Neural crest cell (in vitro differentiated cells): ENCODE measurements around the gene MKS1. TPM values are rescaled to one million over a fixed set of nuclear protein-coding genes. Genes with fewer than 3 reads are reported as not detected.

ENCODE experiments used
- DNase-seq: peaks from one replicate; pipeline ENCODE4 v3.0.0; 2021; ENCODE audit warnings: low read depth, mixed read lengths, low spot score
- H3K27ac Mint-ChIP-seq: one replicate; pipeline ENCODE4 v1.8.0; 2021; ENCODE audit warnings: mild to moderate bottlenecking, mixed read lengths; ENCODE audit not compliant: unreplicated experiment
- H3K27me3 Mint-ChIP-seq: 2 replicates; pipeline ENCODE4 v1.8.0; 2021; ENCODE audit warnings: low read depth, mild to moderate bottlenecking, mixed read lengths
- H3K36me3 Mint-ChIP-seq: 2 replicates; pipeline ENCODE4 v1.8.0; 2021; ENCODE audit warnings: low read depth, mild to moderate bottlenecking, mixed read lengths
- H3K4me1 Mint-ChIP-seq: 2 replicates; pipeline ENCODE4 v1.8.0; 2021; ENCODE audit warnings: mixed read lengths
- H3K4me3 Mint-ChIP-seq: one replicate; pipeline ENCODE4 v1.8.0; 2021; ENCODE audit warnings: mild to moderate bottlenecking, mixed read lengths
- H3K9me3 Mint-ChIP-seq: 2 replicates; pipeline ENCODE4 v1.8.0; 2021; ENCODE audit warnings: mixed read lengths
- total RNA-seq: library from RNA; stranded (reverse); gene quantifications from 2 replicates; pipeline ENCODE4 v1.2.1, GENCODE V29; 2021
- TF ChIP-seq, protein P1 (sequence below): fragments of 200-600 bp; sonication (generic); conservative IDR thresholded peaks from 2 replicates; pipeline ENCODE4 v1.5.0; 2021; ENCODE audit warnings: antibody characterized with exemption, mild to moderate bottlenecking

The MKS1 gene
- total RNA-seq, 1 donor from 2014 or later = 34.2 TPM

DNA sequence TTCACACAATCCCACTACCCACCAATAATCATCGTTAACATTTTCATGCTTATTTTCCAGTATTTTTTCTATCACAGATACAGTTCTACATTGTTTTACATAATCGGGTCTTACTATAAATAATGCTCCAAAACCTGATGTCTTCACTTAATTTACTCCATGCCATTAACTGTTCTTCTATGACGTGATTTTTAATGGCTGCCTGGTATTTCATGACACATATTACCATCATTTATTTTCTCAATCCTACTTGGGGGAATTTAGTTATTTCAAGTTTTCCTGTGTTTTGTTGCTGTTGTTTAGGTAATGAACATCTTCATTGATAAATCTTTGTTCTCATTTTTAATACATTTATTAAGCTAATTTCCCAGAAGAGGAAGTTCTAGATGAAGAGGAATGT lies 34.0 kb upstream of the MKS1 start:
- Mint-ChIP-seq H3K4me3 (no peak overlapping the region), H3K27ac (no peak overlapping the region), H3K4me1 (no peaks in the 10 kb centered on the region), H3K27me3 (peaks cover 94% of the 10 kb centered on the region), H3K9me3 (no peaks in the 10 kb centered on the region), H3K36me3 (no peaks in the 10 kb centered on the region)
- no peak for DNase-seq
- TF ChIP-seq, protein P1, sequence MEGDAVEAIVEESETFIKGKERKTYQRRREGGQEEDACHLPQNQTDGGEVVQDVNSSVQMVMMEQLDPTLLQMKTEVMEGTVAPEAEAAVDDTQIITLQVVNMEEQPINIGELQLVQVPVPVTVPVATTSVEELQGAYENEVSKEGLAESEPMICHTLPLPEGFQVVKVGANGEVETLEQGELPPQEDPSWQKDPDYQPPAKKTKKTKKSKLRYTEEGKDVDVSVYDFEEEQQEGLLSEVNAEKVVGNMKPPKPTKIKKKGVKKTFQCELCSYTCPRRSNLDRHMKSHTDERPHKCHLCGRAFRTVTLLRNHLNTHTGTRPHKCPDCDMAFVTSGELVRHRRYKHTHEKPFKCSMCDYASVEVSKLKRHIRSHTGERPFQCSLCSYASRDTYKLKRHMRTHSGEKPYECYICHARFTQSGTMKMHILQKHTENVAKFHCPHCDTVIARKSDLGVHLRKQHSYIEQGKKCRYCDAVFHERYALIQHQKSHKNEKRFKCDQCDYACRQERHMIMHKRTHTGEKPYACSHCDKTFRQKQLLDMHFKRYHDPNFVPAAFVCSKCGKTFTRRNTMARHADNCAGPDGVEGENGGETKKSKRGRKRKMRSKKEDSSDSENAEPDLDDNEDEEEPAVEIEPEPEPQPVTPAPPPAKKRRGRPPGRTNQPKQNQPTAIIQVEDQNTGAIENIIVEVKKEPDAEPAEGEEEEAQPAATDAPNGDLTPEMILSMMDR = no peak

DNA sequence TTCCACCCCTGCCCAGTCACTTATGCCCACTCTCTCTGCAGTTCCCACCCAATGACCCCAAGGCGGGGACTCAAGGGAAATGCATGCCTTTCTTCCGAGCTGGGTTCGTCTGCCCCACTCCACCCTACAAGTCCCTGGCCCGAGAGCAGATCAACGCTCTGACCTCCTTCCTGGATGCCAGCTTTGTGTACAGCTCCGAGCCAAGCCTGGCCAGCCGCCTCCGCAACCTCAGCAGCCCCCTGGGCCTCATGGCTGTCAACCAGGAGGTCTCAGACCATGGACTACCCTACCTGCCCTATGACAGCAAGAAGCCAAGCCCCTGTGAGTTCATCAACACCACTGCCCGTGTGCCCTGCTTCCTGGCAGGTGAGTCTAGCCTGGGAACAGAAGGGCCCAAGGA lies 33.1 kb upstream of the MKS1 start:
- no peak for DNase-seq
- no peak overlapping the region for H3K27ac Mint-ChIP-seq
- no peaks in the 10 kb centered on the region for H3K36me3 Mint-ChIP-seq
- no peaks in the 10 kb centered on the region for H3K4me1 Mint-ChIP-seq
- H3K4me3 Mint-ChIP-seq = no peak overlapping the region
- H3K27me3 Mint-ChIP-seq = peaks cover 91% of the 10 kb centered on the region
- TF ChIP-seq, protein P1 = no peak
- H3K9me3 Mint-ChIP-seq = no peaks in the 10 kb centered on the region

DNA sequence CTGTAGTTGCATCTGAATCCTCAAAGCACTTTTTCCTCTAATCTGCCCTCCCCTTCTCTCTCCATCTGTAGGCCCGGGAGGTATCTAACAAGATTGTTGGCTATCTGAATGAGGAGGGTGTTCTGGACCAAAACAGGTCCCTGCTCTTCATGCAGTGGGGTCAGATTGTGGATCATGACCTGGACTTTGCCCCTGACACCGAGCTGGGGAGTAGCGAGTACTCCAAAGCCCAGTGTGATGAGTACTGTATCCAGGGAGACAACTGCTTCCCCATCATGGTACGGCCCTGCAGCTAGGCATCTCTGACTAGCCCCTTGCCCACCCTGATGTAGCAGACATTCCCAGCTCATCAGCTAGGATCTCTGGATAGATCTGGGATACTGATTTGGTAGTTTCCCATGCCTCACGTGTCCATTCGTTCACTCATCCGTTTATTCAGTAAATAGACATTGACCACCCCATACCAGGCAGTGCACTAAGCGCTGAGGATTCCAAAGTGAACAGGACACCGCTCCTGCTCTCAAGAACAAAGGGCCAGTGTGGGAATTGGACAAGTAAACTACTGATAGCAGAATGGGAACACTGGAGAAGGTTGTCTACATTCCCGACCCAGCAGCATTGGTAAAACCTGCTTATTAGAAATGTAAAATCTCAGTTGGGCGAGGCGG lies 31.4 kb upstream of the MKS1 start:
- no peaks in the 10 kb centered on the region for H3K4me1 Mint-ChIP-seq
- no peaks in the 10 kb centered on the region for H3K9me3 Mint-ChIP-seq
- TF ChIP-seq, protein P1 = no peak
- no peaks in the 10 kb centered on the region for H3K36me3 Mint-ChIP-seq
- H3K4me3 Mint-ChIP-seq = no peak overlapping the region
- DNase-seq = no peak
- peaks cover 93% of the 10 kb centered on the region for H3K27me3 Mint-ChIP-seq
- no peak overlapping the region for H3K27ac Mint-ChIP-seq

DNA sequence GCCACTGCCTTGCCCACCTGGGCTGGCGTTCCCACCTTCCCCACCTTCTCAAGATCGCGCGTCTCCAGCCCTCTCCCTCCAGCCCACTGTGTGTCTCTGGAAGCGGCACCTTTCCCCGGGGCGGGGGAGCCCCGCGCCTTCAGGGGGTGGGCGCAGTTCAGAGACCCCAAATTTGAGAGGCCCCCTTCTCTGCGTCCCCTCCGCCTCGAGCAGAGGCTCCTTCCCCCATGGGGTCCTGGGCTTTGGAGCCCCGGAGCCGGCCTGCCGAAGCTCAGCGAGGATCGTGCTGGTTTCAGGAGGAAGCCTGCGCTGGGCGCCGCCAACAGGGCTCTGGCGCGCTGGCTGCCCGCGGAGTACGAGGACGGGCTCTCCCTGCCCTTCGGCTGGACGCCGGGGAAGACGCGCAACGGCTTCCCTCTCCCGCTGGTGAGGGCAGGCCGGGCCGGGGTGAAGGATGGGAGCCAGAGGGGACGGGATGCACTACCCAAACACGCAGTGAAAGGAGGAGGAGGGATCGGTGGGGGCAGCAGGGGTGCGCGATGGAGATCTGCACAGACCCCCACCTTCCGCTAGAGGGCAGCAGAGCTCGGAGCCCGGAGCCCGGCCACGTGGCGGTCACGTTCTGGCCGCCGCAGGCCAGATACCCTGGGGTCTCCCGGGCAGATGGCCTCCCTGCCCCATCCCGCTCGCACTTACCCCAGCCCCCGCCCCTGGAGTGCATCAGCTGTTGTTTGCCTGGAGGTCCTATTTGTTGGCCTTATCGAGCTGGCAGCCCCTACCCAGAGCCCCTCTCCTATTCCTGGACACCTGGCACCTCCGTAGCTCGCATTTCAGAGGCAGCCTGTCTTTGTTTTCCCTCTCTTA lies 30.4 kb upstream of the MKS1 start:
- DNase-seq = peak; percentile 85
- H3K27ac Mint-ChIP-seq = no peak overlapping the region
- H3K27me3 Mint-ChIP-seq = peaks cover 92% of the 10 kb centered on the region
- TF ChIP-seq, protein P1 = peak; percentile 99
- H3K4me1 Mint-ChIP-seq = no peaks in the 10 kb centered on the region
- no peak overlapping the region for H3K4me3 Mint-ChIP-seq
- no peaks in the 10 kb centered on the region for H3K9me3 Mint-ChIP-seq
- H3K36me3 Mint-ChIP-seq = no peaks in the 10 kb centered on the region

DNA sequence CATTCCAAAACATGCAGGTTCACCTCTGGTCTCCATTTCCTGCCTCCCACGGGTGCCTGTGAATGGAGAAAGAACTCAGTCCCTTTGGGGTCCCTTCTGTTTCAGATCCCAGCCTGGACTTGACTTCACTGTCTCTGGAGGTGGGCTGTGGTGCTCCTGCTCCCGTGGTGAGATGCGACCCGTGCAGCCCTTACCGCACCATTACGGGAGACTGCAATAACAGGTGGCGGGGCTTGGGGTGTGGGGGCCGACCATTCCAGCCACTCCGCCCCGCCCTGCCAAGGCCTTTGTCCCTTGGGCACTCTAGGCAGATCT lies 29.9 kb upstream of the MKS1 start:
- Mint-ChIP-seq H3K27ac (no peak overlapping the region), H3K4me3 (no peak overlapping the region), H3K9me3 (no peaks in the 10 kb centered on the region), H3K36me3 (no peaks in the 10 kb centered on the region), H3K4me1 (no peaks in the 10 kb centered on the region), H3K27me3 (peaks cover 92% of the 10 kb centered on the region)
- DNase-seq = no peak
- TF ChIP-seq, protein P1 = no peak
